ENCODE data around the gene PHAF1.

PHAF1 gene

GRCh38 chr16:67148221-67148620 lies 38.5 kb downstream of the PHAF1 start:
- DNase-seq (ENCODE audit: low read depth) = no peak

- DNase-seq (ENCODE audit: low read depth) = no peak
These were observed 39.0 kb downstream of the PHAF1 start for GRCh38 chr16:67148656-67149275.

GRCh38 chr16:67149276-67150046 lies 39.7 kb downstream of the PHAF1 start:
- no peak for DNase-seq (ENCODE audit: low read depth)

GRCh38 chr16:67150047-67150832 lies 40.5 kb downstream of the PHAF1 start:
- no peak for DNase-seq (ENCODE audit: low read depth)

GRCh38 chr16:67150833-67151396 lies 41.2 kb downstream of the PHAF1 start, which contains the start of gene B3GNT9:
Gene B3GNT9, minus strand, starts transcription at chr16:67150998. Its CDS starts 513 bp downstream, at chr16:67150485.
- DNase-seq (ENCODE audit: low read depth) = peak; percentile 56

GRCh38 chr16:67151431-67152097 lies 41.8 kb downstream of the PHAF1 start:
- DNase-seq (ENCODE audit: low read depth) = no peak

- DNase-seq (ENCODE audit: low read depth) = no peak
These were observed 45.0 kb downstream of the PHAF1 start for GRCh38 chr16:67154578-67155294.

GRCh38 chr16:67155295-67156142 lies 45.8 kb downstream of the PHAF1 start:
- DNase-seq (ENCODE audit: low read depth) = peak; percentile 40

- no peak for DNase-seq (ENCODE audit: low read depth)
These were observed 46.6 kb downstream of the PHAF1 start for GRCh38 chr16:67156143-67156844.

- DNase-seq (ENCODE audit: low read depth) = no peak
These were observed 47.5 kb downstream of the PHAF1 start for GRCh38 chr16:67157106-67157748.

GRCh38 chr16:67157892-67158635 lies 48.3 kb downstream of the PHAF1 start:
- no peak for DNase-seq (ENCODE audit: low read depth)

GRCh38 chr16:67158637-67159600 lies 49.2 kb downstream of the PHAF1 start:
- no peak for DNase-seq (ENCODE audit: low read depth)

GRCh38 chr16:67161595-67162058 lies 51.9 kb downstream of the PHAF1 start:
- DNase-seq (ENCODE audit: low read depth) = no peak

- no peak for DNase-seq (ENCODE audit: low read depth)
These were observed 52.9 kb downstream of the PHAF1 start for GRCh38 chr16:67162506-67163163.

- no peak for DNase-seq (ENCODE audit: low read depth)
These were observed 53.6 kb downstream of the PHAF1 start for GRCh38 chr16:67163164-67163998.
